K562 (cell line): ENCODE measurements around the gene RBBP7. TPM values are rescaled to one million over a fixed set of nuclear protein-coding genes. Genes with fewer than 3 reads are reported as not detected.

Experiments
- E2F6 ChIP-seq, 2 experiments: IDR thresholded peaks; 2 replicates each; pipeline ENCODE4 v1.6.1; 2011; ENCODE audit warnings: borderline replicate concordance in 1 of 2, control low read depth in 1 of 2, low read depth in 1 of 2, low read length in 1 of 2, mild to moderate bottlenecking in 1 of 2, mixed read lengths in 1 of 2, moderate library complexity in 1 of 2; ENCODE audit not compliant: insufficient read depth in 1 of 2, insufficient read length in 1 of 2, poor library complexity in 1 of 2, severe bottlenecking in 1 of 2; ENCODE audit errors: extremely low read depth in 1 of 2
- ETS1 ChIP-seq: conservative IDR thresholded peaks from 2 replicates; pipeline ENCODE4 v1.6.1; 2011; ENCODE audit warnings: low read depth, mild to moderate bottlenecking, low read length; ENCODE audit not compliant: control insufficient read depth
- GATAD2A ChIP-seq: fragments of 450-650 bp; IDR thresholded peaks from 2 replicates; pipeline ENCODE4 v1.6.1; 2017
- MCM3 ChIP-seq: fragments of 450-650 bp; IDR thresholded peaks from 2 replicates; pipeline ENCODE4 v1.6.1; 2016
- NCOA2 ChIP-seq, 2 experiments: fragments of 450-650 bp; IDR thresholded peaks; 2 replicates each; pipeline ENCODE4 v1.6.1; 2018; ENCODE audit warnings: mild to moderate bottlenecking in 2 of 2, moderate library complexity in 1 of 2; ENCODE audit not compliant: partially characterized antibody in 2 of 2
- NCOA4 ChIP-seq: fragments of 450-650 bp; IDR thresholded peaks from 2 replicates; pipeline ENCODE4 v1.6.1; 2018; ENCODE audit warnings: mild to moderate bottlenecking; ENCODE audit not compliant: partially characterized antibody
- SMARCA5 ChIP-seq: fragments of 450-650 bp; IDR thresholded peaks from 2 replicates; pipeline ENCODE4 v1.6.1; 2016
- SOX6 ChIP-seq: fragments of 450-650 bp; IDR thresholded peaks from 2 replicates; pipeline ENCODE4 v1.6.1; 2014; ENCODE audit warnings: mild to moderate bottlenecking
- SRSF7 ChIP-seq: fragments of 200-400 bp; formaldehyde crosslinking; optimal IDR thresholded peaks from 2 replicates; pipeline ENCODE3; 2017; ENCODE audit warnings: mild to moderate bottlenecking, low read depth, low read length
- TSHZ1 ChIP-seq: fragments of 250-450 bp; sonication (Bioruptor Pico); IDR thresholded peaks from 2 replicates; pipeline ENCODE4 v1.4.0; 2020; ENCODE audit warnings: mild to moderate bottlenecking, moderate library complexity
- ZNF143 ChIP-seq: sonication (generic); formaldehyde crosslinking; IDR thresholded peaks from 2 replicates; pipeline ENCODE4 v1.9.0; 2022; ENCODE audit warnings: mild to moderate bottlenecking, missing genetic modification reagents
- ZNF146 ChIP-seq: IDR thresholded peaks from one replicate; pipeline ENCODE4 v1.6.1; 2018; ENCODE audit warnings: missing compliant biosample characterization; ENCODE audit not compliant: unreplicated experiment
- polyA plus RNA-seq, 8 experiments: library from polyadenylated mRNA; depleted of rRNA in 4 of 8; stranded (reverse) in 5 of 8; unstranded in 3 of 8; fragments of >200 nt; fragmentation: Nextera tagmentation in 2 of 8; fragmentation: Illumina TruSeq in 1 of 8; extraction: Ambion mirVana in 2 of 8; extraction: Trizol in 1 of 8; gene quantifications; 2 replicates each; pipeline versions ENCODE4 v1.2.1 to v1.2.3, GENCODE V29; 2011 to 2014; ENCODE audit warnings: inconsistent platforms in 1 of 8, missing spikeins in 1 of 8
- total RNA-seq, 7 experiments: library from RNA; depleted of rRNA in 6 of 7; stranded (reverse); fragments of >200 nt in 6 of 7; fragmentation: Illumina TruSeq in 2 of 7; extraction: Trizol in 2 of 7; gene quantifications; 2 replicates each; pipeline versions ENCODE4 v1.2.1 to v1.2.3, GENCODE V29; 2011 to 2021; ENCODE audit warnings: low replicate concordance in 1 of 7
- TF ChIP-seq, protein P1 (sequence below): sonication (generic); IDR thresholded peaks from 2 replicates; pipeline ENCODE4 v1.6.1; 2016
- TF ChIP-seq, protein P2 (sequence below): sonication (generic); formaldehyde crosslinking; IDR thresholded peaks from 2 replicates; pipeline ENCODE4 v1.5.0; 2020; ENCODE audit warnings: missing genetic modification reagents

The RBBP7 gene
- total and polyA plus RNA-seq, 9 of the 15 experiments (the other 6 are each of a cell fraction or from before 2014, with no cell fraction given): 79.0 to 364 (median 182) TPM

GRCh38 chrX:16797358-16797757 lies 72.8 kb downstream of the RBBP7 start (continued):
- TF ChIP-seq MCM3 (no peak), SRSF7 (no peak), NCOA2 (IDR thresholded peaks at IDR 0.05; ENCODE audit: partially characterized antibody in 2 of 2) (no peak), SMARCA5 (no peak), GATAD2A (no peak), E2F6 (IDR thresholded peaks at IDR 0.05; ENCODE audit: borderline replicate concordance in 1 of 2, extremely low read depth in 1 of 2, insufficient read depth in 1 of 2, insufficient read length in 1 of 2, low read depth in 1 of 2, low read length in 1 of 2, poor library complexity in 1 of 2, severe bottlenecking in 1 of 2) (no peak), TSHZ1 (CRISPR knock-in tag) (no peak), NCOA4 (no peak), ZNF146 (CRISPR knock-in tag) (no peak), ETS1 (no peak), SOX6 (no peak), ZNF143 (CRISPR knock-in tag) (no peak)
- TF ChIP-seq, protein P1, sequence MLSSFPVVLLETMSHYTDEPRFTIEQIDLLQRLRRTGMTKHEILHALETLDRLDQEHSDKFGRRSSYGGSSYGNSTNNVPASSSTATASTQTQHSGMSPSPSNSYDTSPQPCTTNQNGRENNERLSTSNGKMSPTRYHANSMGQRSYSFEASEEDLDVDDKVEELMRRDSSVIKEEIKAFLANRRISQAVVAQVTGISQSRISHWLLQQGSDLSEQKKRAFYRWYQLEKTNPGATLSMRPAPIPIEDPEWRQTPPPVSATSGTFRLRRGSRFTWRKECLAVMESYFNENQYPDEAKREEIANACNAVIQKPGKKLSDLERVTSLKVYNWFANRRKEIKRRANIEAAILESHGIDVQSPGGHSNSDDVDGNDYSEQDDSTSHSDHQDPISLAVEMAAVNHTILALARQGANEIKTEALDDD: no peak
- TF ChIP-seq, protein P2, sequence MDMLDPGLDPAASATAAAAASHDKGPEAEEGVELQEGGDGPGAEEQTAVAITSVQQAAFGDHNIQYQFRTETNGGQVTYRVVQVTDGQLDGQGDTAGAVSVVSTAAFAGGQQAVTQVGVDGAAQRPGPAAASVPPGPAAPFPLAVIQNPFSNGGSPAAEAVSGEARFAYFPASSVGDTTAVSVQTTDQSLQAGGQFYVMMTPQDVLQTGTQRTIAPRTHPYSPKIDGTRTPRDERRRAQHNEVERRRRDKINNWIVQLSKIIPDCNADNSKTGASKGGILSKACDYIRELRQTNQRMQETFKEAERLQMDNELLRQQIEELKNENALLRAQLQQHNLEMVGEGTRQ: no peak
